H1 (cell line): ENCODE results near the gene CBLB. TPM values are rescaled to one million over a fixed set of nuclear protein-coding genes. Genes with fewer than 3 reads are reported as not detected.

ENCODE experiments used
- CTCF ChIA-PET: fragments of 300-600 bp; sonication (Branson Sonifier 250); formaldehyde crosslinking; loops from one replicate; lab custom pipeline; 2021; ENCODE audit not compliant: partially characterized antibody; lab: Charles Lee
- POLR2A ChIA-PET: fragments of 300-600 bp; sonication (Branson Sonifier 250); formaldehyde crosslinking; loops from one replicate; lab custom pipeline; 2021; ENCODE audit warnings: inconsistent platforms; ENCODE audit not compliant: partially characterized antibody; lab: Charles Lee
- DNase-seq, 2 experiments: peaks; one replicate each; pipeline versions ENCODE4 v3.0.0 to v3.0.0-alpha.2; 2010 to 2022; ENCODE audit warnings: low spot score in 2 of 2, low read depth in 1 of 2, mixed read lengths in 1 of 2
- FAIRE-seq: peaks from 2 replicates; lab custom pipeline; 2011; peaks lifted over from hg19 to GRCh38; lab: Jason Lieb, UNC
- H2AFZ ChIP-seq: 2 replicates; pipeline ENCODE4 v1.8.1; 2012; ENCODE audit warnings: low read length, inconsistent platforms
- H2AK5ac ChIP-seq: 2 replicates; pipeline ENCODE4 v1.6.1; 2013; ENCODE audit warnings: low read depth, low read length
- H2BK120ac ChIP-seq: replicated peaks from 2 replicates; pipeline ENCODE3; 2013; ENCODE audit warnings: low read depth, low read length, inconsistent platforms
- H2BK12ac ChIP-seq: 2 replicates; pipeline ENCODE4 v1.6.1; 2013; ENCODE audit warnings: low read depth, low read length
- H2BK15ac ChIP-seq: 2 replicates; pipeline ENCODE4 v1.6.1; 2013; ENCODE audit warnings: low read length
- H2BK20ac ChIP-seq: 2 replicates; pipeline ENCODE4 v1.6.1; 2013; ENCODE audit warnings: low read length
- H2BK5ac ChIP-seq: 2 replicates; pipeline ENCODE4 v1.6.1; 2013; ENCODE audit warnings: low read depth, low read length
- H3K14ac ChIP-seq: 2 replicates; pipeline ENCODE4 v1.6.1; 2013; ENCODE audit warnings: inconsistent platforms; ENCODE audit not compliant: insufficient read length
- H3K18ac ChIP-seq: 2 replicates; pipeline ENCODE4 v1.6.1; 2013; ENCODE audit warnings: low read length; ENCODE audit errors: extremely low read depth
- H3K23ac ChIP-seq: 2 replicates; pipeline ENCODE4 v1.6.1; 2013; ENCODE audit warnings: inconsistent platforms; ENCODE audit not compliant: insufficient read length
- H3K23me2 ChIP-seq: 2 replicates; pipeline ENCODE4 v1.6.1; 2013; ENCODE audit warnings: low read depth, low read length
- H3K27ac ChIP-seq: 2 replicates; pipeline ENCODE4 v1.6.1; 2011; ENCODE audit warnings: low read depth, low read length, inconsistent platforms
- H3K27me3 ChIP-seq, 4 experiments: replicated peaks in 1 of 4; 1 replicate in 1 of 4; 2 replicates in 3 of 4; pipeline versions ENCODE4 v1.6.1 to v1.8.1; 2011 to 2013; ENCODE audit warnings: low read length in 3 of 4, mild to moderate bottlenecking in 3 of 4, inconsistent platforms in 2 of 4, mixed read lengths in 2 of 4, moderate library complexity in 1 of 4; ENCODE audit not compliant: control insufficient read depth in 3 of 4, insufficient read depth in 3 of 4; ENCODE audit errors: extremely low read depth in 1 of 4
- H3K36me3 ChIP-seq, 4 experiments: 2 replicates each; pipeline versions ENCODE4 v1.6.1 to v1.8.1; 2011 to 2013; ENCODE audit warnings: mild to moderate bottlenecking in 4 of 4, low read length in 3 of 4, moderate library complexity in 2 of 4, control low read depth in 1 of 4, inconsistent platforms in 1 of 4; ENCODE audit not compliant: insufficient read depth in 4 of 4, control insufficient read depth in 2 of 4
- H3K4ac ChIP-seq: replicated peaks from 2 replicates; pipeline ENCODE3; 2013; ENCODE audit warnings: low read length, low read depth, mixed read lengths, inconsistent platforms; ENCODE audit not compliant: insufficient read length
- H3K4me1 ChIP-seq, 4 experiments: replicated peaks in 1 of 4; 1 replicate in 1 of 4; 2 replicates in 3 of 4; pipeline versions ENCODE4 v1.6.1 to v1.8.1; 2011 to 2013; ENCODE audit warnings: low read length in 3 of 4, inconsistent platforms in 2 of 4, mixed read lengths in 1 of 4; ENCODE audit not compliant: insufficient read depth in 4 of 4, control insufficient read depth in 3 of 4
- H3K4me2 ChIP-seq, 2 experiments: 2 replicates each; pipeline versions ENCODE4 v1.6.1 to v1.8.1; 2011 to 2013; ENCODE audit warnings: low read depth in 2 of 2, low read length in 2 of 2, control low read depth in 1 of 2, inconsistent platforms in 1 of 2, mild to moderate bottlenecking in 1 of 2; ENCODE audit not compliant: insufficient read depth in 1 of 2
- H3K4me3 ChIP-seq, 4 experiments: fragments of 200-600, 300-600 bp in 1 of 4; sonication (generic), shearing (Covaris generic), sonication (Bioruptor Twin) in 1 of 4; 2 replicates each; pipeline versions ENCODE4 v1.5.1 to v1.8.1; 2011 to 2016; ENCODE audit warnings: low read length in 4 of 4, low read depth in 3 of 4, control low read depth in 2 of 4, inconsistent platforms in 2 of 4, mild to moderate bottlenecking in 2 of 4, mixed read lengths in 1 of 4, moderate library complexity in 1 of 4; ENCODE audit not compliant: insufficient read depth in 2 of 4; ENCODE audit errors: extremely low read depth in 1 of 4
- H3K56ac ChIP-seq: replicated peaks from 2 replicates; pipeline ENCODE3; 2013; ENCODE audit warnings: low read depth, mild to moderate bottlenecking, mixed read lengths, low read length, inconsistent platforms; ENCODE audit not compliant: insufficient read length
- H3K79me1 ChIP-seq: 2 replicates; pipeline ENCODE4 v1.6.1; 2013; ENCODE audit warnings: low read depth, low read length, control low read depth
- H3K79me2 ChIP-seq, 2 experiments: 2 replicates each; pipeline versions ENCODE4 v1.6.1 to v1.8.1; 2012 to 2013; ENCODE audit warnings: low read length in 2 of 2, mild to moderate bottlenecking in 2 of 2, inconsistent platforms in 1 of 2; ENCODE audit not compliant: insufficient read depth in 2 of 2, control insufficient read depth in 1 of 2
- H3K9ac ChIP-seq, 4 experiments: replicated peaks in 1 of 4; 1 replicate in 1 of 4; 2 replicates in 3 of 4; pipeline versions ENCODE4 v1.6.1 to v1.8.1; 2011 to 2013; ENCODE audit warnings: low read depth in 3 of 4, low read length in 3 of 4, control low read depth in 2 of 4, mild to moderate bottlenecking in 2 of 4, moderate library complexity in 2 of 4, inconsistent platforms in 1 of 4; ENCODE audit errors: extremely low read depth in 1 of 4
- H3K9me3 ChIP-seq, 2 experiments: 2 replicates each; pipeline versions ENCODE4 v1.6.1 to v1.8.1; 2012 to 2013; ENCODE audit warnings: mild to moderate bottlenecking in 2 of 2, moderate library complexity in 2 of 2, control low read depth in 1 of 2, inconsistent platforms in 1 of 2, low read depth in 1 of 2, low read length in 1 of 2, mixed read lengths in 1 of 2; ENCODE audit not compliant: insufficient read depth in 2 of 2
- H4K20me1 ChIP-seq, 2 experiments: replicated peaks in 1 of 2; 2 replicates each; pipeline versions ENCODE3 to v1.8.1; 2011 to 2013; ENCODE audit warnings: inconsistent platforms in 2 of 2, low read length in 2 of 2, mild to moderate bottlenecking in 1 of 2; ENCODE audit not compliant: insufficient read depth in 2 of 2, control insufficient read depth in 1 of 2
- H4K5ac ChIP-seq: 2 replicates; pipeline ENCODE4 v1.6.1; 2013; ENCODE audit warnings: low read length, low read depth, mixed read lengths, inconsistent platforms; ENCODE audit not compliant: insufficient read length
- H4K8ac ChIP-seq: 2 replicates; pipeline ENCODE4 v1.8.0; 2013; ENCODE audit warnings: mild to moderate bottlenecking, moderate library complexity, low read length, inconsistent platforms; ENCODE audit not compliant: insufficient read depth; ENCODE audit errors: extremely low read depth
- H4K91ac ChIP-seq: replicated peaks from 2 replicates; pipeline ENCODE3; 2013; ENCODE audit warnings: low read length, mixed read lengths, inconsistent platforms; ENCODE audit not compliant: insufficient read length
- CBX8 ChIP-seq: fragments of 300-800, 300-1000 bp; sonication (generic); IDR thresholded peaks from 2 replicates; pipeline ENCODE4 v1.7.1; 2016; ENCODE audit warnings: low read depth, low read length, borderline replicate concordance
- WGBS, 2 experiments: shearing (Covaris generic) in 1 of 2; methylation state at CpG; one replicate each; pipeline versions ENCODE4 v1.1.6 to v1.1.7; 2013 to 2015; ENCODE audit warnings: low lambda C conversion rate in 2 of 2, mixed read lengths in 2 of 2, inconsistent platforms in 1 of 2, low coverage in 1 of 2, missing lambda C conversion rate in 1 of 2; ENCODE audit not compliant: insufficient replicate concordance in 2 of 2, insufficient coverage in 1 of 2, insufficient read length in 1 of 2; ENCODE audit errors: extremely low coverage in 1 of 2, missing lambda C conversion rate in 1 of 2; 5-methylcytosine and 5-hydroxymethylcytosine counted together
- polyA plus RNA-seq, 7 experiments: library from polyadenylated mRNA; depleted of rRNA in 3 of 7; stranded (reverse) in 5 of 7; unstranded in 2 of 7; fragments of >200 nt in 5 of 7; fragments of 200-250 nt in 2 of 7; gene quantifications; 1 replicate in 5 of 7; 2 replicates in 1 of 7; 4 replicates in 1 of 7; pipeline versions ENCODE4 v1.2.1 to v1.2.3, GENCODE V29; 2011 to 2013; ENCODE audit warnings: missing spikeins in 2 of 7, mixed read lengths in 2 of 7
- total RNA-seq: library from RNA; stranded (reverse); fragmentation: NEBNext Ultra II Directional; extraction: Animal tissue kit (Norgen Biotek cat#: 25700); gene quantifications from 2 replicates; pipeline ENCODE4 v1.2.1, GENCODE V29; 2021

The CBLB gene
- total and polyA plus RNA-seq, 2 of the 8 experiments (the other 6 are each of a cell fraction or from before 2014, with no cell fraction given), result 14.5 to 26.0 TPM

DNA sequence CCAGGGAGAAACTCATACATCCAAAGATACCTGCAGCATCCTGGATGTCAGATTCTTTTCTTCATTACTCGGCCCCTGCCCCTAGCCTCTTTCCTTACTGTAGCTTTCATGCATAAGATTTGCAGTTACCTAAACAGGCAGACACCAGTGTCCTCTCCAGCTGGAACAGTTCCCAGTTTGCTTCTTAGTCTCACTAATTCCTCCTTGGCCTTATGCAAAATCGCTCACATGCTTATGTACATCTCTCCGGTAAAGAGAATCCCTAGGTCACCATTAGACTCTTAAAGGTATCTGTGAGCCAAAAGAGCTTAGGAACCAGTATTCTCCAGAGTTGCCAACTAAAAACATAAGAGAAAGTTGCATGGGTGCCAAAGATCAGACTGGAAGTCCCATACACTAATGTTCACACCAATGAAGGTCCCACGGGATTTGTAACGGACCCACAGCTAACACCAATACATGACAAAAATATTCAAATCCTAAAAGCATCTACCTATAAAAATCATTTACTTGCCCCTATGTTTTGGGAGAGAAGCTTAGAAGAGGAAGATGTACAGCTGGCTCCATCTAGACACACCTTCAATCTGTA, 66.6 kb downstream of the CBLB start:
- POLR2A ChIA-PET, result interaction anchor here (0.6 to 1.2 kb wide), 2 partner anchors 9 to 11 kb away, joined by 3 read pairs; no protein-coding TSS in a partner anchor
- peaks cover 0 to 10% of the 10 kb centered on the region in 2 experiments; a peak in 3 of 4 replicates for H3K79me2 ChIP-seq
- no peak overlapping the region for H3K14ac ChIP-seq
- 94% methylated on average over 5 of the region's 5 CpGs; no CpG with 5 or more reads in 1 of the 2 experiments for WGBS, 2 experiments
- CTCF ChIA-PET, result interaction anchor here (1.0 kb wide), 1 partner anchor 10 kb away, joined by 4 read pairs; no protein-coding TSS in a partner anchor
- H4K5ac ChIP-seq, result no peak overlapping the region
- H2BK12ac ChIP-seq, result no peak overlapping the region
- H3K4me1 ChIP-seq, result peaks cover 2 to 16% (median 10%) of the 10 kb centered on the region in 4 experiments; a peak in 6 of 7 replicates
- H3K79me1 ChIP-seq, result no peaks in the 10 kb centered on the region
- H3K9ac ChIP-seq, result no peak overlapping the region
- no peak overlapping the region for H3K4me3 ChIP-seq
- H2AK5ac ChIP-seq, result no peak overlapping the region
- no peak overlapping the region for H2BK20ac ChIP-seq
- no peak overlapping the region for H3K18ac ChIP-seq
- no peak for DNase-seq
- no peak for FAIRE-seq
- no peak overlapping the region for H2BK15ac ChIP-seq
- no peak overlapping the region for H3K4me2 ChIP-seq
- H4K20me1 ChIP-seq, result no peaks in the 10 kb centered on the region
- no peak overlapping the region for H2AFZ ChIP-seq
- H3K36me3 ChIP-seq, result no peaks in the 10 kb centered on the region
- H3K23ac ChIP-seq, result no peak overlapping the region
- no peak overlapping the region for H4K8ac ChIP-seq
- H3K9me3 ChIP-seq, result no peaks in the 10 kb centered on the region
- no peaks in the 10 kb centered on the region for H3K23me2 ChIP-seq
- H4K91ac ChIP-seq, result no peak overlapping the region
- no peak overlapping the region for H2BK5ac ChIP-seq
- H2BK120ac ChIP-seq, result no peak overlapping the region
- H3K27me3 ChIP-seq, result no peaks in the 10 kb centered on the region
- H3K27ac ChIP-seq, result no peak overlapping the region
- no peak overlapping the region for H3K56ac ChIP-seq
- H3K4ac ChIP-seq, result no peak overlapping the region
- no peak for TF ChIP-seq CBX8
